ENCODE measurements around the gene LRRC72. TPM values are rescaled to one million over a fixed set of nuclear protein-coding genes. Genes with fewer than 3 reads are reported as not detected.

LRRC72 gene
- not detected for total RNA-seq
- not detected for polyA plus RNA-seq (ENCODE audit: insufficient read length in 6 of 6)
- long read RNA-seq, donor 1: 0 reads
- long read RNA-seq, donor 2: 0 reads
- long read RNA-seq, donor 3: 0 reads
- long read RNA-seq, donor 4: 0 reads
- long read RNA-seq, donor 5: 0 reads
- long read RNA-seq, donor 6: 0 reads
- long read RNA-seq, donor 7: 0 reads
- long read RNA-seq, donor 8: 0 reads
- long read RNA-seq, donor 9: 0 reads
- long read RNA-seq, donor 10: 0 reads
- long read RNA-seq, donor 11: 0 reads
- long read RNA-seq, donor 12: 0 reads

DNA sequence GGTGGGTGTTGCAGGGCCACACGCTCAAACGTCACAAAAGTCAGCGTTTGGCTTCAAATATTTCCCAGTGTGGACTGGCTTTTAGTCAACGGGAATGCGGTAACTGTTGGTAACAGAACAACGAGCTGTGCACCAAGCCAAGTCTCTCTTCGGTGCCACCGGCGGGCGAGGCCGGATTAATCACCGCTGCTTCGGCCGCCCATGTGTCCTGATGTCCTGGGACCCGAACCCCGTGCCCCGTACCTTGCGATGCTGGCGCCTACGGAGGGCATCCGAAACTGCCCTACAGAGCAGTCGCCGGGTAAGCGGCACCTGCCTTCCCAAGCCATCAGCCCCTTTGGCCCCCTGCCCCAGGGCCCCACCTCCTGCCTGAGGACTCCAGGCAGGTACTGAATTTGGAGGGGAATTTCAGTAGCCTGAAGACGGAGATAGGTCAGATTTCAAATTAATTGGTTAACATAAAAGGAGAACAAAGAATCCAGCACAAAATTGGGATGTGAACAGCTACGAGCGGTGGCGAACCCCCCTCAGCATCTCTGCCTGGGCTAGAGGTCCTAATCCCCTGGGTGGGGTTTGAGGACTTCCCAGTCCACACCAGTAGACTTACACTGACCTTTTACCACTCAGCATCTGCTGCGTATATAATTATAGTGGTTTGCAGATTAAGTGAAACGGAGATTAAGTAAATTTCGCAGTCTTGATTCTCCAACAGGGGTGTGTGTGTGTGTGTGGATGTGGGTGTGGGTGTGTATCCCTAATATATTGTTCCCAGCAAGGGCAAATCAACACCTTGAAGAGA is at the start of gene LRRC72:
TSS of gene LRRC72 (plus strand) at position 84 of the 799 bp plus-strand sequence. CDS start at position 212, 128 bp downstream.
- Histone ChIP-seq H3K9me3 (no peaks in the 10 kb centered on the region), H3K4me3 (no peak within 1 kb of the TSS), H3K36me3 (no peaks in the 10 kb centered on the region), H3K27ac (no peak within 1 kb of the TSS), H3K27me3 (no peaks in the 10 kb centered on the region), H3K4me1 (no peaks in the 10 kb centered on the region)
- no peak for ATAC-seq
- intact Hi-C loops (cut with DNase I): no loop called here
- TF ChIP-seq, protein P1, sequence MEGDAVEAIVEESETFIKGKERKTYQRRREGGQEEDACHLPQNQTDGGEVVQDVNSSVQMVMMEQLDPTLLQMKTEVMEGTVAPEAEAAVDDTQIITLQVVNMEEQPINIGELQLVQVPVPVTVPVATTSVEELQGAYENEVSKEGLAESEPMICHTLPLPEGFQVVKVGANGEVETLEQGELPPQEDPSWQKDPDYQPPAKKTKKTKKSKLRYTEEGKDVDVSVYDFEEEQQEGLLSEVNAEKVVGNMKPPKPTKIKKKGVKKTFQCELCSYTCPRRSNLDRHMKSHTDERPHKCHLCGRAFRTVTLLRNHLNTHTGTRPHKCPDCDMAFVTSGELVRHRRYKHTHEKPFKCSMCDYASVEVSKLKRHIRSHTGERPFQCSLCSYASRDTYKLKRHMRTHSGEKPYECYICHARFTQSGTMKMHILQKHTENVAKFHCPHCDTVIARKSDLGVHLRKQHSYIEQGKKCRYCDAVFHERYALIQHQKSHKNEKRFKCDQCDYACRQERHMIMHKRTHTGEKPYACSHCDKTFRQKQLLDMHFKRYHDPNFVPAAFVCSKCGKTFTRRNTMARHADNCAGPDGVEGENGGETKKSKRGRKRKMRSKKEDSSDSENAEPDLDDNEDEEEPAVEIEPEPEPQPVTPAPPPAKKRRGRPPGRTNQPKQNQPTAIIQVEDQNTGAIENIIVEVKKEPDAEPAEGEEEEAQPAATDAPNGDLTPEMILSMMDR (IDR thresholded peaks at IDR 0.05): no peak
- DNase-seq: peak in 1 of 4 donors; percentile 61

DNA sequence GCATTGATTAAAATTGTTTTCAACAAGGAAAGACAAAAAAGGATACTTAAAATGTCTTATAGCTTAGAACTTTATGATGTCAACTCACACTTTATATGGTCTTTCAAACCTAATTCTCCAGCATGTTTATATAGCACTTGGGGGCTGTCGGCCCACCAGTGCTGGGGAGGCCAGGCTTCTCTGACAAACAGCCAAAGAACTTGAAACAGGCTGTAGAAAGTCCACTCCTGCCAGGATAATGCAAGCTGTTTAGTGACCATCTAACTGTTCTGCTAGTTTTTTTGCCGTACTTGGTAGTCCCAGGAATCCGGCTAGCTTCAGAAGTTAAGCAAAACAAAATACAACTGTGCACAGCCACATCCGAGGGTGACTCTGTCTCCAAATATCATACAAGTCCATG is 47.5 kb upstream of the LRRC72 start:
- ATAC-seq: no peak
- Histone ChIP-seq H3K4me1 (no peaks in the 10 kb centered on the region), H3K4me3 (no peak overlapping the region), H3K27me3 (no peaks in the 10 kb centered on the region), H3K9me3 (no peaks in the 10 kb centered on the region), H3K27ac (no peak overlapping the region), H3K36me3 (no peaks in the 10 kb centered on the region)
- DNase-seq: peak in 1 of 4 donors; percentile 56
- TF ChIP-seq, protein P1 (IDR thresholded peaks at IDR 0.05): no peak
- intact Hi-C loops (cut with DNase I): no loop called here

DNA sequence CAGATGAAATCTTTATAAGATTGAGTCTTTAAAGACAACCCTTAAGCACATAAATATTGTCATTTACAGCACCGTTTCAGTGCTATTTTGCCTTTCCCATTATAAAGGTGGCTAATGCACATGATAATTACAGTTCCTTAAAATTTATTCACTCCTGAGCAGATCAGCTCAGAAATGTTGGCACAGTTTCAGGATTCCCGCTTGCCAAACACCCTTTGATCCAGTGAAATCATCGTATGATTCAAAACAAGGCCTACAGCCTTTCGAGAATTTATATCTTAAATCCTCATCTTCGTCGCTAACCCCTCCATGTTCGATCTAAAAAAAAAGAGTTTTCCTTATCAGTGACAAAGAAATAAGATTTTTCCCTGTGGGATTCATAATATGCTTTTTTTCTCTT is 47.0 kb upstream of the LRRC72 start:
- H3K27me3 ChIP-seq: no peaks in the 10 kb centered on the region
- TF ChIP-seq, protein P1 (IDR thresholded peaks at IDR 0.05): no peak
- no peaks in the 10 kb centered on the region for H3K4me1 ChIP-seq
- DNase-seq: no peak
- H3K9me3 ChIP-seq: no peaks in the 10 kb centered on the region
- H3K27ac ChIP-seq: no peak overlapping the region
- no peak for ATAC-seq
- intact Hi-C loops (cut with DNase I): no loop called here
- no peak overlapping the region for H3K4me3 ChIP-seq
- no peaks in the 10 kb centered on the region for H3K36me3 ChIP-seq

DNA sequence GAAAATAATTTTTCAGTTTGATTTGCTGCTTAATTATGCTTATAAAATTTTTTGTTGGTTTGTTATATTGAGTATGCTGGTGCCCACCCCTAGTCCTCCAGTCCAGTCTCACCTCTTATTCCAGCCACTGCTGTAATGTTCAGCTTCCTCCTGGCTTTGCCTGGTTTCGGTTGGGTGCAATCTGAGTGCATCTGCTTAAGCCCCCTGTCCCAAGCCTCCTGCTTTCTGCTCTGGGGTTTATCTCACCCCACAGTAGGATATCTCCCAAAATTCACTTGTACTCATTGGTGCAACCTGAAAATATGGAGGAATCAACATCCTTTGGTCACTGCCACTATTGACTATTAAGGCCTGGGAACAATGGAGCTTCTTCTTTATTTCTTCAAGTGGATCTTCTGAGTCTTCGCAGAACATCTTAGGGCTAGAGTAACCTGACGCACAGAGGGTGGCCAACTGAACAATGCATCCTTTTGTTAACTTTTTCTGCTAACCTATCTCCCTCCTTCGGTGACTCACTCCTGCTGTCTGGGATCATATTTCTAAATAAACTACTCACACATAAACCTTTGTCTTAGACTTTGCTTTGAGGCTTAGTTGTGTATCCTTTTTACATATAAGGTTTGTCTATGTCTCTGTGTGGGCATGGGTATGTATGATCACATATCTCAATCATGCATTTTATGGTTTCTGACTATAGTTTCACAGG is 42.0 kb upstream of the LRRC72 start:
- TF ChIP-seq, protein P1 (IDR thresholded peaks at IDR 0.05): no peak
- Histone ChIP-seq H3K27ac (no peak overlapping the region), H3K27me3 (no peaks in the 10 kb centered on the region), H3K36me3 (no peaks in the 10 kb centered on the region), H3K4me1 (no peaks in the 10 kb centered on the region), H3K4me3 (no peak overlapping the region), H3K9me3 (no peaks in the 10 kb centered on the region)
- DNase-seq: no peak
- intact Hi-C loops (cut with DNase I): no loop called here
- ATAC-seq: no peak

DNA sequence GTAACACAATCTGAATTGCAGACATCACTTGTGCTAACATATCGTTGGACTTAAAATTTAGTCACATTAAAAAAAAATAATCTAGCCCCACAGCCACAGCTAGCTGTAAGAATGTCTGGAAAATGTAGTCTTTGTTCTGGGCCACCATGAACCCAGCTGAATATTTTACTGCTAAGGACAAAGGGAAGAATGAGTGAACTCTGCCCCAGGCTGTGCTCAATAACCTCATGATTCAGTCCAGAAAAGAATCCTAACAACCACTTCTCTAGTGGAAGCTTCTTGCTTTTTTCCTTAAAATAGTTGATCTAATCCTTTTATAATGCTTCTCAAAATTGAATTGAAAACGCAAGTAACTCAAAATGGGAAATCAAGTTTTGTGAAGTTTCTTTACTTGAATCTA is 35.5 kb upstream of the LRRC72 start:
- H3K9me3 ChIP-seq: no peaks in the 10 kb centered on the region
- TF ChIP-seq, protein P1 (IDR thresholded peaks at IDR 0.05): no peak
- H3K4me3 ChIP-seq: no peak overlapping the region
- no peaks in the 10 kb centered on the region for H3K27me3 ChIP-seq
- intact Hi-C loops (cut with DNase I): no loop called here
- H3K36me3 ChIP-seq: no peaks in the 10 kb centered on the region
- no peaks in the 10 kb centered on the region for H3K4me1 ChIP-seq
- DNase-seq (no peak), ATAC-seq (no peak)
- no peak overlapping the region for H3K27ac ChIP-seq

Measured in left lung (tissue), 14 donors.